ENCODE results near the gene NHERF2.

The NHERF2 gene

GRCh38 chr16:2079311-2079800 lies 52.7 kb downstream of the NHERF2 start:
- H3K4me2 ChIP-seq (ENCODE audit: low read depth, low read length, poor library complexity, severe bottlenecking) = no peak overlapping the region
- no peak overlapping the region for H3K4me3 ChIP-seq (ENCODE audit: insufficient read depth, low read length, poor library complexity, severe bottlenecking)
- no peak overlapping the region for H3K27ac ChIP-seq (ENCODE audit: low read depth, low read length)
- H3K9me2 ChIP-seq (replicated peaks; ENCODE audit: insufficient read depth, low read length) = no peaks in the 10 kb centered on the region
- no peaks in the 10 kb centered on the region for H3K79me2 ChIP-seq (ENCODE audit: insufficient read depth, low read length)
- TF ChIP-seq CTCF (IDR thresholded peaks at IDR 0.05; ENCODE audit: insufficient read depth, low read length, poor library complexity, severe bottlenecking) = no peak
- no peaks in the 10 kb centered on the region for H4K20me1 ChIP-seq (ENCODE audit: low read depth, low read length)
- H2AFZ ChIP-seq (ENCODE audit: low read depth, low read length, severe bottlenecking) = no peak overlapping the region
- no peaks in the 10 kb centered on the region for H3K9me3 ChIP-seq (ENCODE audit: insufficient read depth, low read length)
- H3K27me3 ChIP-seq (ENCODE audit: low read length) = no peaks in the 10 kb centered on the region
- H3K9ac ChIP-seq (ENCODE audit: low read length) = no peak overlapping the region
- no peaks in the 10 kb centered on the region for H3K36me3 ChIP-seq (ENCODE audit: low read length)
- no peaks in the 10 kb centered on the region for H3F3A ChIP-seq (ENCODE audit: insufficient read depth)

GRCh38 chr16:2079991-2080390 lies 53.3 kb downstream of the NHERF2 start:
- Histone ChIP-seq H3K9me3 (ENCODE audit: insufficient read depth, low read length) (no peaks in the 10 kb centered on the region), H3K27me3 (ENCODE audit: low read length) (no peaks in the 10 kb centered on the region), H3F3A (ENCODE audit: insufficient read depth) (no peaks in the 10 kb centered on the region), H3K36me3 (ENCODE audit: low read length) (no peaks in the 10 kb centered on the region), H3K9ac (ENCODE audit: low read length) (no peak overlapping the region), H4K20me1 (ENCODE audit: low read depth, low read length) (no peaks in the 10 kb centered on the region), H2AFZ (ENCODE audit: low read depth, low read length, severe bottlenecking) (no peak overlapping the region), H3K27ac (ENCODE audit: low read depth, low read length) (no peak overlapping the region), H3K9me2 (replicated peaks; ENCODE audit: insufficient read depth, low read length) (no peaks in the 10 kb centered on the region), H3K4me3 (ENCODE audit: insufficient read depth, low read length, poor library complexity, severe bottlenecking) (no peak overlapping the region), H3K4me2 (ENCODE audit: low read depth, low read length, poor library complexity, severe bottlenecking) (no peak overlapping the region), H3K79me2 (ENCODE audit: insufficient read depth, low read length) (no peaks in the 10 kb centered on the region)
- no peak for TF ChIP-seq EZH2phosphoT487 (conservative IDR thresholded peaks at IDR 0.05; ENCODE audit: low read length)
- no peak for TF ChIP-seq CTCF (IDR thresholded peaks at IDR 0.05; ENCODE audit: insufficient read depth, low read length, poor library complexity, severe bottlenecking)

GRCh38 chr16:2081201-2082084 lies 54.7 kb downstream of the NHERF2 start:
- Histone ChIP-seq H3F3A (ENCODE audit: insufficient read depth) (no peaks in the 10 kb centered on the region), H3K4me3 (ENCODE audit: insufficient read depth, low read length, poor library complexity, severe bottlenecking) (no peak overlapping the region), H3K4me2 (ENCODE audit: low read depth, low read length, poor library complexity, severe bottlenecking) (no peak overlapping the region), H2AFZ (ENCODE audit: low read depth, low read length, severe bottlenecking) (no peak overlapping the region), H3K36me3 (ENCODE audit: low read length) (no peaks in the 10 kb centered on the region), H3K9ac (ENCODE audit: low read length) (no peak overlapping the region), H3K79me2 (ENCODE audit: insufficient read depth, low read length) (no peaks in the 10 kb centered on the region), H4K20me1 (ENCODE audit: low read depth, low read length) (no peaks in the 10 kb centered on the region), H3K9me2 (replicated peaks; ENCODE audit: insufficient read depth, low read length) (no peaks in the 10 kb centered on the region), H3K27me3 (ENCODE audit: low read length) (no peaks in the 10 kb centered on the region), H3K27ac (ENCODE audit: low read depth, low read length) (no peak overlapping the region), H3K9me3 (ENCODE audit: insufficient read depth, low read length) (no peaks in the 10 kb centered on the region)
- TF ChIP-seq CTCF (IDR thresholded peaks at IDR 0.05; ENCODE audit: insufficient read depth, low read length, poor library complexity, severe bottlenecking) (no peak), EZH2phosphoT487 (conservative IDR thresholded peaks at IDR 0.05; ENCODE audit: low read length) (no peak)
